ENCODE results near the gene LOXHD1.

The LOXHD1 gene, protein sequence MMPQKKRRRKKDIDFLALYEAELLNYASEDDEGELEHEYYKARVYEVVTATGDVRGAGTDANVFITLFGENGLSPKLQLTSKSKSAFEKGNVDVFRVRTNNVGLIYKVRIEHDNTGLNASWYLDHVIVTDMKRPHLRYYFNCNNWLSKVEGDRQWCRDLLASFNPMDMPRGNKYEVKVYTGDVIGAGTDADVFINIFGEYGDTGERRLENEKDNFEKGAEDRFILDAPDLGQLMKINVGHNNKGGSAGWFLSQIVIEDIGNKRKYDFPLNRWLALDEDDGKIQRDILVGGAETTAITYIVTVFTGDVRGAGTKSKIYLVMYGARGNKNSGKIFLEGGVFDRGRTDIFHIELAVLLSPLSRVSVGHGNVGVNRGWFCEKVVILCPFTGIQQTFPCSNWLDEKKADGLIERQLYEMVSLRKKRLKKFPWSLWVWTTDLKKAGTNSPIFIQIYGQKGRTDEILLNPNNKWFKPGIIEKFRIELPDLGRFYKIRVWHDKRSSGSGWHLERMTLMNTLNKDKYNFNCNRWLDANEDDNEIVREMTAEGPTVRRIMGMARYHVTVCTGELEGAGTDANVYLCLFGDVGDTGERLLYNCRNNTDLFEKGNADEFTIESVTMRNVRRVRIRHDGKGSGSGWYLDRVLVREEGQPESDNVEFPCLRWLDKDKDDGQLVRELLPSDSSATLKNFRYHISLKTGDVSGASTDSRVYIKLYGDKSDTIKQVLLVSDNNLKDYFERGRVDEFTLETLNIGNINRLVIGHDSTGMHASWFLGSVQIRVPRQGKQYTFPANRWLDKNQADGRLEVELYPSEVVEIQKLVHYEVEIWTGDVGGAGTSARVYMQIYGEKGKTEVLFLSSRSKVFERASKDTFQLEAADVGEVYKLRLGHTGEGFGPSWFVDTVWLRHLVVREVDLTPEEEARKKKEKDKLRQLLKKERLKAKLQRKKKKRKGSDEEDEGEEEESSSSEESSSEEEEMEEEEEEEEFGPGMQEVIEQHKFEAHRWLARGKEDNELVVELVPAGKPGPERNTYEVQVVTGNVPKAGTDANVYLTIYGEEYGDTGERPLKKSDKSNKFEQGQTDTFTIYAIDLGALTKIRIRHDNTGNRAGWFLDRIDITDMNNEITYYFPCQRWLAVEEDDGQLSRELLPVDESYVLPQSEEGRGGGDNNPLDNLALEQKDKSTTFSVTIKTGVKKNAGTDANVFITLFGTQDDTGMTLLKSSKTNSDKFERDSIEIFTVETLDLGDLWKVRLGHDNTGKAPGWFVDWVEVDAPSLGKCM (N-terminal part only)

DNA sequence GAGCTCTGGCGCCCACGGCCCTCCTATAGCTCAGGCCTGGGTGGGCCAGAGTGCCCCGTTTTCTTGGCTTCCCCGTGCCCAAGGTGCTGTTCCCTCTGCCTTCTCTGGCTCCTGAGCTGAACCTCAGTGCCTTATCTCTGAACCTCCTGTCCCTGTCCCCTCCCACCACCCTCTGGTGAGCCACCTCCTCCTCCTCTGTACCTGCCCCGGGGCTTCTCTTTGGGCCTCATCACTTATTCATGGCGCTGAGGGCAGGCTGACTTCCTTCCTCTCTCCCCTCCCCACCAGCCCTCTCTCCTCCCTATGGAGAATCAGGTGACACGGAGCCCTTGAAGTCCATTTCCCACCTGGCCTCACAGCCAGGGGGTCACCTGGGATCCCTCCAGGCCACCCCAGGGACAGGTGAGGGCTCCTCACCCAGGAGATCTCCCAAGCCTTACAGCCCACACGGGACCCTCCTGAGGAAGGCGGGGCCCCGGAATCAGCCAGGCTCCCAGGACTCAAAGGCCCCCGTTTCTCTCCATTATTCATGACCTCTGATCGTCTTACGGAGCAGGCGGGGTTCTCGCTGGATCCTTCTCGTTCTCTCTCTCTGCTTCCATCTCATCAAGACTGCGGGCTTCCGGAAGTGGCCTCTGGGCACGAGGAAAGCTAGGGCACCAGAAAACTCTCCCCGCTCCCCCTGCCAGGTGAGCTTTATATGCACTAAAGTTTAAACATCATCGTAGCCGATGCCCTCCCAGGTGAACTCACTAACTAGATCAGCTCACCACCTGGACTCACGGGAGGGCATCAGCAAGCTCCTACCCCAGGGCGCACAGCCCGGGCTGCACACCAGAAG is at the start of gene LOXHD1:
Gene LOXHD1 (minus strand): TSS at position 106 of the 841 bp plus-strand sequence. CDS start 187 bp downstream, outside the sequence.
- TF ChIP-seq, protein P1, sequence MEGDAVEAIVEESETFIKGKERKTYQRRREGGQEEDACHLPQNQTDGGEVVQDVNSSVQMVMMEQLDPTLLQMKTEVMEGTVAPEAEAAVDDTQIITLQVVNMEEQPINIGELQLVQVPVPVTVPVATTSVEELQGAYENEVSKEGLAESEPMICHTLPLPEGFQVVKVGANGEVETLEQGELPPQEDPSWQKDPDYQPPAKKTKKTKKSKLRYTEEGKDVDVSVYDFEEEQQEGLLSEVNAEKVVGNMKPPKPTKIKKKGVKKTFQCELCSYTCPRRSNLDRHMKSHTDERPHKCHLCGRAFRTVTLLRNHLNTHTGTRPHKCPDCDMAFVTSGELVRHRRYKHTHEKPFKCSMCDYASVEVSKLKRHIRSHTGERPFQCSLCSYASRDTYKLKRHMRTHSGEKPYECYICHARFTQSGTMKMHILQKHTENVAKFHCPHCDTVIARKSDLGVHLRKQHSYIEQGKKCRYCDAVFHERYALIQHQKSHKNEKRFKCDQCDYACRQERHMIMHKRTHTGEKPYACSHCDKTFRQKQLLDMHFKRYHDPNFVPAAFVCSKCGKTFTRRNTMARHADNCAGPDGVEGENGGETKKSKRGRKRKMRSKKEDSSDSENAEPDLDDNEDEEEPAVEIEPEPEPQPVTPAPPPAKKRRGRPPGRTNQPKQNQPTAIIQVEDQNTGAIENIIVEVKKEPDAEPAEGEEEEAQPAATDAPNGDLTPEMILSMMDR (IDR thresholded peaks at IDR 0.05): no peak

DNA sequence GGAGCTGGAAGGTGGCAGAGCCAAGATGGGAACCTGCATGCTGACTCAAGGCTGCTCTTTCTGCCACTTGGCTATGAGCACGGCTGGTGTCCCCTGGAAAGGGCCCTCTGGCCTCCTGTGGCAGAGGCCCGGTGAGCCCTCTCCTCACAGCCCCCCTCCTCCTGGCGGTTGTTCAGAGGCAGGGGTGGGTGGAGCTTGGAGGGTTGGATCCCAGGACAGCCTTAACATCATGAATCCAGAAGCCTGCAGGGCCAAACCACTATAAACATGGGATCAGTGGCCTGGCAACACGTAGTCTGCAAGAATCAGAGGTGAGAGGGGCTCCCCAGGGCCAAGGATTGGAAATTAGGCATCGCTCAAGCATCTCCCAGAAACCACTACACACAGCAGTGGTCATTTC is 48.5 kb upstream of the LOXHD1 start:
- TF ChIP-seq, protein P1 (IDR thresholded peaks at IDR 0.05): no peak

DNA sequence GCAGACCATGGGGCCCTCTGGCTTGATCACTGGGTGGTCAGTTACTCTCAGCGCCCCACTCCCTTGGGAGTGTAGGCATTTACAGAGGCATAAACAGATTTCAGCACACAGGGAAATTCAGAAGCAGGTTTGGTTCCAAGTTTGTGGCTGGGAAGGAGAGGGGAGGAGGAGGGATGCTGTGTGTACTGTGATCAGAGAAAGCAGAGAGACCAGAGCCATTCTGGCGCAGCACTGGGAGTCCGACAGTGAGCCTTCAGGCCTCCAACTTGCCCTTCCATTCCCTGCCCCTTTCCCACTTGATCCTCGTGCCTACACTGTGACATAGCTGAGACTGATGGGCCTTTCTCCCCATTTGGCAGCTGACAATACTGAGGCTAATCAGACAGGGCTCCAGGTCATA is 47.8 kb upstream of the LOXHD1 start:
- TF ChIP-seq, protein P1 (IDR thresholded peaks at IDR 0.05): no peak

DNA sequence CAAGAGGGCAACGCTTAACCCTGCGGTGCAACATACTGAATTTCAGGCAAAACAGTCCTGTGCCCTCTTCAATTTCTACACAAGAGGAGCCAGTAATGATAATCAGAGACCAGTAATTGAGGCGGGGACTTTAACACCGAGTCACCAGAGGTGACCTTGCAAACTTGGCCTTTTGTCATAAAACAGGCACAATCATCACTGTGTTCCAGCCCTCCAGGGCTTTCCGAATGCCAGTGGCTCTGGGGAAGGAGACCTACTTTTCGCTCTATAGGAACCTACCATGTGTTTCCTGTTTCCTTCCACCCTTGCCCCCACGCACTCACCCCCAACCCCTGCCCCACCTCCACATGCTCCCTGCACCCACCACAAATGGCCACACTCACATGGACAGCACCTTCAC is 47.2 kb upstream of the LOXHD1 start:
- TF ChIP-seq, protein P1 (IDR thresholded peaks at IDR 0.05): no peak

DNA sequence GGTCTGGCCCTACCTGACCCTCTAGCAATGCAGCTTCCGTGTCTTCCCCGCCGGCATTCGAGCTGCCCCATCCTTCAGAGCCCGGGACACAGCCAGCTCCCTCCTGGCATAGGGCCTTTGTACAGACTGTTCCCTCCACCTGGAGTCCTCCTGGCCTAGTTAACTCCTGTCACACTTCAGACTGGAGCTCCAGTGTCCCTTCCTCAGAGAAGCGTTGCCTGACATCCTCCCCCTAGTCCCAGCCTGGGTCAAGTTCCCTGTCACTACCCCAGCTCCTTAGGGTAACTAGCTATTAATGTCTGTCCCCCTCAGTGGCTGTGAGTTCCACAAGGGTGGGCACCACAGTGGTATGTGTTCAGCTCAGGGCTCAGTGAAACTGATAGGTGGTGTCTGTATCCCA is 45.5 kb upstream of the LOXHD1 start:
- TF ChIP-seq, protein P1 (IDR thresholded peaks at IDR 0.05): no peak

DNA sequence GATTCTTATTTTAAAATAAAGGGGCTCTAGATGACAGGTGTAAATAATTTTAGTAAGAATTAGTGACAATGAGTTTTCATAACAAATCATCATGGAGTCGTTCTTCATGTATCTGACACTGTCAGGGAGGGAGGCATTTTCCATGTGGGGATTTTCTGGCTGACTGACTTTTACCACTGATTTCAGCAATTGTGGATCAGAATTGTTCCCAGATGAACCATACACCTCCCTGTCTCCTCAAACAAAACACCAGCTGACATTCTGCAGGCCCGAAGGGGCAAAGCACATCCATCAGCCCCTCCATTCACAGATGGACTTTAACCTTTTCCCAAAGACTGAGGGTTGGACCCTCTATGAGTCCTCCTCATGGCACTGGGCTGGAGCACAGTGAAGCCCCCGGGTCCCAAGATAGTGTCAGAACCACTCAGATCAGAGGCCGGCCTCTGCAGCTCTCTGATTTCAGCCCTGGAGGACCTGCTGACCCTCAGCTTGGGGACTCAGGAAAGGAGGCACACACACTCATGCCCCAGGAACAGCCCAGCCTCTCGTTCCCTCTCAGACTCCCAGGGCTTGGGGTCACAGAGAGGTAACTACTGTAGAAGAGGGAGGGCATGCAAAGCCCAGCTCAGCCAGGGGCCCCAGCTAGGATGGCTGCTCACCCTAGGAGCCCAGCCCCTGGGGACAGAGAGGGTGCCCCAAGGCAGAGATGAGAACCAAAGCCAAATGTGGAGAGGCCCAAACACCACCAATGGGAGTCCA is 43.2 kb upstream of the LOXHD1 start:
- TF ChIP-seq, protein P1 (IDR thresholded peaks at IDR 0.05): no peak
